PC-9 (cell line): Measurements from ENCODE around the gene SREBF2.

Experiments
- EZH2 ChIP-seq: fragments of 200-600 bp; sonication (generic); IDR thresholded peaks from 2 replicates; pipeline ENCODE4 v1.8.0; 2017; ENCODE audit warnings: antibody characterized with exemption, low read depth
- TF ChIP-seq, protein P1 (sequence below): fragments of 200-600 bp; sonication (generic); conservative IDR thresholded peaks from 2 replicates; pipeline ENCODE4 v1.6.1; 2017; ENCODE audit warnings: mixed run types, antibody characterized with exemption, mild to moderate bottlenecking, moderate library complexity

DNA sequence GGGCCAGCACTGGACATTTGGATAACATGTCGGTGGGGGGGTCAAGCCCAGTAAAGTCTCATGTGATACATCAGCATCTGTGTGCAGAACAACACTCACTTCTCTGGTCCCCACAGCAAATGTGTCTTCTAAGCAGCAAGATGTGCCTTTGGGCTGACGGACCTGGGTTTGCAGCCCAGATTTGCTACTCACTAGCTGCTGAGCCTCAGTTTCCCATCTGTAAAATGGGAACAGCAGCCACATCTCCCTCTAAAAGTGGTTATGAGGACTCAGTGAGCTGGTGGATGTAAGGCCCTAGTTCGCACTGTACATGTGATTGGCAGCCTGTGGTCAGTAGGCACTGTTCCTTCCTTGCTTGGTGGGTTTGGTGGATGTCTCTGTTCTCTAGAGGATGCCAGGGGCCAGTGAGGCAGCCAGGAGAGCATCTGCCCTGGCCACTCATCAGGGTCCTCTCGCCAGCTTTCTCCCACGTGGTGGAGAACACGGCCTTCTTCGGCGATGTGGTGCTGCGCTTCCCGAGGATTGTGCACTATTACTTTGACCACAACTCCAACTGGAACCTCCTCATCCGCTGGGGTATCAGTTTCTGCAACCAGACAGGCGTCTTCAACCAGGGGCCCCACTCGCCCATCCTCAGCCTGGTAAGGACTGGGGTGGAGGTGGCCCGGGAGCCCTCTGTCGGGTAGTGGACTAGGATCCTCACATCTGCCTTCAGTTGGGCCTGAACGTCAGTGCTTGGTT lies 19.9 kb upstream of the SREBF2 start:
- TF ChIP-seq, protein P1, sequence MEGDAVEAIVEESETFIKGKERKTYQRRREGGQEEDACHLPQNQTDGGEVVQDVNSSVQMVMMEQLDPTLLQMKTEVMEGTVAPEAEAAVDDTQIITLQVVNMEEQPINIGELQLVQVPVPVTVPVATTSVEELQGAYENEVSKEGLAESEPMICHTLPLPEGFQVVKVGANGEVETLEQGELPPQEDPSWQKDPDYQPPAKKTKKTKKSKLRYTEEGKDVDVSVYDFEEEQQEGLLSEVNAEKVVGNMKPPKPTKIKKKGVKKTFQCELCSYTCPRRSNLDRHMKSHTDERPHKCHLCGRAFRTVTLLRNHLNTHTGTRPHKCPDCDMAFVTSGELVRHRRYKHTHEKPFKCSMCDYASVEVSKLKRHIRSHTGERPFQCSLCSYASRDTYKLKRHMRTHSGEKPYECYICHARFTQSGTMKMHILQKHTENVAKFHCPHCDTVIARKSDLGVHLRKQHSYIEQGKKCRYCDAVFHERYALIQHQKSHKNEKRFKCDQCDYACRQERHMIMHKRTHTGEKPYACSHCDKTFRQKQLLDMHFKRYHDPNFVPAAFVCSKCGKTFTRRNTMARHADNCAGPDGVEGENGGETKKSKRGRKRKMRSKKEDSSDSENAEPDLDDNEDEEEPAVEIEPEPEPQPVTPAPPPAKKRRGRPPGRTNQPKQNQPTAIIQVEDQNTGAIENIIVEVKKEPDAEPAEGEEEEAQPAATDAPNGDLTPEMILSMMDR, result no peak
- no peak for TF ChIP-seq EZH2
